ENCODE measurements around the gene C1QL4.

The C1QL4 gene

DNA sequence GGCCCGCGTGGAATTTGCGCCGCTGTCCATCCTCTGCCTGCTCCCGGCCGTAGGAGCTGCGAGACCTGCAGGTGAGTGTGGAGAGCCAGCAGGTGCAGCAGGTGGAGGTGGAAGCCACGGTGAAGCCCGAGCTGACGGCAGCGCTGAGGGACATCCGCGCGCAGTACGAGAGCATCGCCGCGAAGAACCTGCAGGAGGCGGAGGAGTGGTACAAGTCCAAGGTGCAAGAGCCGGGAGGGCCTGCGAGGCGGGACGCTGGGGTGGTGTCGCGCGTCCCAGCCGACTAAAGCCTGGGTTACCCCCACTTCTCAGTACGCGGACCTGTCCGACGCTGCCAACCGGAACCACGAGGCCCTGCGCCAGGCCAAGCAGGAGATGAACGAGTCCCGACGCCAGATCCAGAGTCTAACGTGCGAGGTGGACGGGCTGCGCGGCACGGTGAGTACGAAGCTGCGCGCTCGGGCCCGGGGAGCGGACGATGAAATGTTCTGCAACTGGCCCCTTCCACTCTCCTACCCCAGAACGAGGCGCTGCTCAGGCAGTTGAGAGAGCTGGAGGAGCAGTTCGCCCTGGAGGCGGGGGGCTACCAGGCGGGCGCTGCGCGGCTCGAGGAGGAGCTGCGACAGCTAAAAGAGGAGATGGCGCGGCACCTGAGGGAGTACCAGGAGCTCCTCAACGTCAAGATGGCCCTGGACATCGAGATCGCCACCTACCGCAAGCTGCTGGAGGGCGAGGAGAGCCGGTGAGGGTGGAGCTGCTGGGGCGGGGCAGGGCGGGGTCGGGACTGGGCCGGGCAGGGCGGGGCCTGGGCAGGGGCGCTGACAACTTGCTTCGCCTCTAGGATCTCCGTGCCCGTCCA, 39.9 kb downstream of the C1QL4 start:
- no peaks in the 10 kb centered on the region for H3K36me3 ChIP-seq
- no peaks in the 10 kb centered on the region for H3K9me3 ChIP-seq (ENCODE audit: severe bottlenecking)
- H3K4me3 ChIP-seq (ENCODE audit: low read depth, low read length), result peak overlapping the region; percentile 60
- TF ChIP-seq, protein P1, sequence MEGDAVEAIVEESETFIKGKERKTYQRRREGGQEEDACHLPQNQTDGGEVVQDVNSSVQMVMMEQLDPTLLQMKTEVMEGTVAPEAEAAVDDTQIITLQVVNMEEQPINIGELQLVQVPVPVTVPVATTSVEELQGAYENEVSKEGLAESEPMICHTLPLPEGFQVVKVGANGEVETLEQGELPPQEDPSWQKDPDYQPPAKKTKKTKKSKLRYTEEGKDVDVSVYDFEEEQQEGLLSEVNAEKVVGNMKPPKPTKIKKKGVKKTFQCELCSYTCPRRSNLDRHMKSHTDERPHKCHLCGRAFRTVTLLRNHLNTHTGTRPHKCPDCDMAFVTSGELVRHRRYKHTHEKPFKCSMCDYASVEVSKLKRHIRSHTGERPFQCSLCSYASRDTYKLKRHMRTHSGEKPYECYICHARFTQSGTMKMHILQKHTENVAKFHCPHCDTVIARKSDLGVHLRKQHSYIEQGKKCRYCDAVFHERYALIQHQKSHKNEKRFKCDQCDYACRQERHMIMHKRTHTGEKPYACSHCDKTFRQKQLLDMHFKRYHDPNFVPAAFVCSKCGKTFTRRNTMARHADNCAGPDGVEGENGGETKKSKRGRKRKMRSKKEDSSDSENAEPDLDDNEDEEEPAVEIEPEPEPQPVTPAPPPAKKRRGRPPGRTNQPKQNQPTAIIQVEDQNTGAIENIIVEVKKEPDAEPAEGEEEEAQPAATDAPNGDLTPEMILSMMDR (IDR thresholded peaks at IDR 0.05; ENCODE audit: low read depth, low read length), result peak; percentile 51
- peak; percentile 88 for DNase-seq
- H3K27me3 ChIP-seq (ENCODE audit: insufficient read depth, low read depth, severe bottlenecking), result no peaks in the 10 kb centered on the region
- H3K27ac ChIP-seq, result no peak overlapping the region

DNA sequence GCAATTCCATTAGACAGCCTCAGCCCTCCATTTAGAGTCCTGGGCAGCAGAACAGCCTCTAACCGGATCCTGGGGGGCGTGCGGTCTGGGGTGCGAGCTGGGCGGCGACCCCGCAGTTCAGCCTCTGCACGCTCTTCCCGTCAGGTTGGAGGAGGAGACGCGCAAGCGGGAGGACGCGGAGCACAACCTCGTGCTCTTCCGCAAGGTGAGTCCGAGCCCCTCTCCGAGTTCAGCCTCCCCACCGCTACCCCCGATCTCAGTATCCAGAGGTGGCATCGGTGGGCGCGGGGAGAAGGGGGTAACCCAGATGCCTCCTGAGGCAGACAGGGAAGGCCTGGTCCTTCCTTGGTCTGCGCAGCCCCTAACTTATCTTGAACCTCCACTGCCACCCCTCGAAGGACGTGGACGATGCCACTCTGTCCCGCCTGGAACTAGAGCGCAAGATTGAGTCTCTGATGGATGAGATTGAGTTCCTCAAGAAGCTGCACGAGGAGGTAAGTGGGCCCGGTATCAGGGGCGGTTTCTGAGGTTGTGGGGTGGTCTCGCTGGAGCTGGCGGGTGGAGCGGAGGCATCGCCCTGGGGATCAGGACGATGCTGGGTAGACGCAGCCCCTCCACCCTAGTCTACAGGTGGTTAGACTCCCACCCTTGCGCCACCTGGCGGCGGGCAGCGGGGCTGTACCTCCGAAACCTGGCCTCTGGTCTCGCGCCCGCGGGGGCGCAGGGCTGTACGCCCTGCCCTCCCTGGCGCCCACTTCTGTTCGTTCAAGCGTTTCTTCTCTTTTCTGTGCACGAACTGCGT, 40.8 kb downstream of the C1QL4 start:
- Histone ChIP-seq H3K4me3 (ENCODE audit: low read depth, low read length) (peak overlapping the region; percentile 60), H3K27me3 (ENCODE audit: insufficient read depth, low read depth, severe bottlenecking) (no peaks in the 10 kb centered on the region), H3K27ac (no peak overlapping the region)

DNA sequence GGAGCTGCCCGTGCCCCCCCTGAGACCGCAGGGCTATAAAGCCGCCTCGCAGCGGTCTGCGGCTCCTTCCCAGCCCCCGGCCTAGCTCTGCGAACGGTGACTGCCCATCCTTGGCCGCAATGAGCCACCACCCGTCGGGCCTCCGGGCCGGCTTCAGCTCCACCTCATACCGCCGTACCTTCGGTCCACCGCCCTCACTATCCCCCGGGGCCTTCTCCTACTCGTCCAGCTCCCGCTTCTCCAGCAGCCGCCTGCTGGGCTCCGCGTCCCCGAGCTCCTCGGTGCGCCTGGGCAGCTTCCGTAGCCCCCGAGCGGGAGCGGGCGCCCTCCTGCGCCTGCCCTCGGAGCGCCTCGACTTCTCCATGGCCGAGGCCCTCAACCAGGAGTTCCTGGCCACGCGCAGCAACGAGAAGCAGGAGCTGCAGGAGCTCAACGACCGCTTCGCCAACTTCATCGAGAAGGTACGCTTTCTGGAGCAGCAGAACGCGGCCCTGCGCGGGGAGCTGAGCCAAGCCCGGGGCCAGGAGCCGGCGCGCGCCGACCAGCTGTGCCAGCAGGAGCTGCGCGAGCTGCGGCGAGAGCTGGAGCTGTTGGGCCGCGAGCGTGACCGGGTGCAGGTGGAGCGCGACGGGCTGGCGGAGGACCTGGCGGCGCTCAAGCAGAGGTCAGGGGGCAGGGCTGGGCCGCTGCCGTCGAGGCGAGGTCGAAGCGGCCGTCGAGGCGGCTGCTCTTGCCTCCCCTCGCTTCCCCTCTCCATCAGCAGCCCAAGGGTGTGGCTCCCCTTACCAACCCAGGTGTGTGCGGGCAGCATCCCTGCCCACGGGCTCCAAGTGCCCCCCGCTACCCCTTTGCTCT, 41.7 kb downstream of the C1QL4 start, which contains the start of gene PRPH:
TSS of gene PRPH (plus strand) at position 66 of the 855 bp plus-strand sequence. CDS start at position 120, 54 bp downstream.
- TF ChIP-seq, protein P1 (IDR thresholded peaks at IDR 0.05; ENCODE audit: low read depth, low read length), result no peak
- H3K4me3 ChIP-seq (ENCODE audit: low read depth, low read length), result no peak within 1 kb of the TSS
- DNase-seq, result no peak
- no peaks in the 10 kb centered on the region for H3K9me3 ChIP-seq (ENCODE audit: severe bottlenecking)
- no peak within 1 kb of the TSS for H3K27ac ChIP-seq
- H3K36me3 ChIP-seq, result no peaks in the 10 kb centered on the region
- no peaks in the 10 kb centered on the region for H3K27me3 ChIP-seq (ENCODE audit: insufficient read depth, low read depth, severe bottlenecking)

More for the DNA sequence above, 40.8 kb downstream of the C1QL4 start:
- TF ChIP-seq, protein P1 (IDR thresholded peaks at IDR 0.05; ENCODE audit: low read depth, low read length), result peak; percentile 90
- Histone ChIP-seq H3K36me3 (no peaks in the 10 kb centered on the region), H3K9me3 (ENCODE audit: severe bottlenecking) (no peaks in the 10 kb centered on the region)
- DNase-seq, result peak; percentile 67

DNA sequence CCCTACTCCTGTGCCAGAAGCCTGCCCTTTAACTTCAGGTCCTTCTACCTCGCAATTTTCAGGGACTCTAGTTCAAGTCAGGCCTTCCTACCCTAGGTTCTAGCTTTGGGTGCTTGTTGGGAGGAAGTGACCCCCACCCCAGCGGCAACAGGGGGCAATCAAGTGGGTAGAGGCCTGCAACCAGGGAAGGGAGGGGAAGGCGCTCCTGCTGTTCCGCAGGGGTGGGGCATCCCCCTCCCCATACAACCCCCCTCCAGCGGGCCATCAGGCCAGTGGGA, 42.2 kb downstream of the C1QL4 start:
- H3K36me3 ChIP-seq, result no peaks in the 10 kb centered on the region
- no peak overlapping the region for H3K27ac ChIP-seq
- H3K4me3 ChIP-seq (ENCODE audit: low read depth, low read length), result no peak overlapping the region
- H3K9me3 ChIP-seq (ENCODE audit: severe bottlenecking), result no peaks in the 10 kb centered on the region
- TF ChIP-seq, protein P1 (IDR thresholded peaks at IDR 0.05; ENCODE audit: low read depth, low read length), result no peak
- no peak for DNase-seq
- H3K27me3 ChIP-seq (ENCODE audit: insufficient read depth, low read depth, severe bottlenecking), result no peaks in the 10 kb centered on the region

DNA sequence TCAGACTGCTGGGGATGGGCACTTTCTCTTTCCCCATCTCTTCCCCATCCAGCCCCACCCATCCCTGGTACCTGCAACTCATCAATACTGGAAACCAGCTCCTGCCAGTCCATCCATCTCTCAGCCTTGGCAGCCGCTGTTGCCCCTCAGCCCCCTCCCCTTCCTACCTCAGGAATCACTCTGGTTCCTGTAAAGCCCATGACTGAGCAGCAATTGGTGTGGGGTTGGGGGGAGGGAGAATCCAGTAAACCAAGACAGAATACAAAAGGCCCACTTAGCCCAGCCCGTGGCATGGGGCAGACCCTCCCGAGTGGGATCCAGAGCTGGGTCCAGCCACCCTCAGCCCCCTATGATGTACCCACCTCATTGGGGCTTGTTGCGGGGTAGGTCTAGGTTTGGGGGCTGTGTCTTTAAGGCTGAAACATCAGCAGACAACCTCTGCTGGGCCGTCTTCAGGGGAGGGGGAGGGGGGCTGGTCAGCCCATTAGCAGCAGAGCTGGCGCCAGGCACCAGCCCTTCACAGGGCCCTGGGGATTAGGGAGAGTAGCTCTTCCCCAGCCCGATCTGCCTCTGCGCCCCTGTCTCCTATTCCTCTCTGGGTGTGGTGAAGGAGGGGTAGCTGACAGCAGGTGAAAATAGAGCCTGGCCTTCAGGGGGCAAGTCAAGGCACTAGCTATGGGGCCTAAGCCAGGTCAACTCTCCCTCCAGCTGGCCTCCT, 42.7 kb downstream of the C1QL4 start:
- Histone ChIP-seq H3K9me3 (ENCODE audit: severe bottlenecking) (no peaks in the 10 kb centered on the region), H3K27me3 (ENCODE audit: insufficient read depth, low read depth, severe bottlenecking) (no peaks in the 10 kb centered on the region), H3K27ac (no peak overlapping the region), H3K4me3 (ENCODE audit: low read depth, low read length) (no peak overlapping the region), H3K36me3 (no peaks in the 10 kb centered on the region)
- TF ChIP-seq, protein P1 (IDR thresholded peaks at IDR 0.05; ENCODE audit: low read depth, low read length), result no peak
- DNase-seq, result no peak

All from WERI-Rb-1 (cell line).